Measurements from ENCODE around the gene CYSLTR2.

The CYSLTR2 gene

GRCh38 chr13:48643159-48643558 lies 10.6 kb upstream of the CYSLTR2 start:
- Histone ChIP-seq H3K27ac (ENCODE audit: insufficient read depth, low read depth, low read length, poor library complexity, severe bottlenecking) (no peak overlapping the region), H3K4me3 (ENCODE audit: insufficient read depth, low read depth, low read length) (no peak overlapping the region), H3K4me1 (ENCODE audit: control insufficient read depth, insufficient read depth, low read length) (no peaks in the 10 kb centered on the region), H3K27me3 (ENCODE audit: control insufficient read depth, insufficient read depth, low read length, poor library complexity, severe bottlenecking) (no peaks in the 10 kb centered on the region), H3K9me3 (ENCODE audit: control insufficient read depth, low read length) (no peaks in the 10 kb centered on the region), H3K36me3 (ENCODE audit: control insufficient read depth, insufficient read depth, low read length) (no peaks in the 10 kb centered on the region)
- WGBS, 2 experiments: 100% methylated on average over 1 of the region's 1 CpG; no CpG with 5 or more reads in 1 of the 2 experiments

- no peaks in the 10 kb centered on the region for H3K9me3 ChIP-seq (ENCODE audit: control insufficient read depth, low read length)
- WGBS, 2 experiments: 90 to 93% methylated on average over 5 of the region's 5 CpGs
Measured at GRCh38 chr13:48644141-48644540, 9.6 kb upstream of the CYSLTR2 start.

GRCh38 chr13:48644951-48645350 lies 8.8 kb upstream of the CYSLTR2 start:
- Histone ChIP-seq H3K27me3 (ENCODE audit: control insufficient read depth, insufficient read depth, low read length, poor library complexity, severe bottlenecking) (no peaks in the 10 kb centered on the region), H3K9me3 (ENCODE audit: control insufficient read depth, low read length) (no peaks in the 10 kb centered on the region), H3K4me3 (ENCODE audit: insufficient read depth, low read depth, low read length) (no peak overlapping the region), H3K27ac (ENCODE audit: insufficient read depth, low read depth, low read length, poor library complexity, severe bottlenecking) (no peak overlapping the region), H3K4me1 (ENCODE audit: control insufficient read depth, insufficient read depth, low read length) (no peaks in the 10 kb centered on the region), H3K36me3 (ENCODE audit: control insufficient read depth, insufficient read depth, low read length) (no peaks in the 10 kb centered on the region)

More at GRCh38 chr13:48644141-48644540, 9.6 kb upstream of the CYSLTR2 start:
- Histone ChIP-seq H3K4me1 (ENCODE audit: control insufficient read depth, insufficient read depth, low read length) (no peaks in the 10 kb centered on the region), H3K4me3 (ENCODE audit: insufficient read depth, low read depth, low read length) (no peak overlapping the region), H3K27me3 (ENCODE audit: control insufficient read depth, insufficient read depth, low read length, poor library complexity, severe bottlenecking) (no peaks in the 10 kb centered on the region), H3K27ac (ENCODE audit: insufficient read depth, low read depth, low read length, poor library complexity, severe bottlenecking) (no peak overlapping the region), H3K36me3 (ENCODE audit: control insufficient read depth, insufficient read depth, low read length) (no peaks in the 10 kb centered on the region)

DNA sequence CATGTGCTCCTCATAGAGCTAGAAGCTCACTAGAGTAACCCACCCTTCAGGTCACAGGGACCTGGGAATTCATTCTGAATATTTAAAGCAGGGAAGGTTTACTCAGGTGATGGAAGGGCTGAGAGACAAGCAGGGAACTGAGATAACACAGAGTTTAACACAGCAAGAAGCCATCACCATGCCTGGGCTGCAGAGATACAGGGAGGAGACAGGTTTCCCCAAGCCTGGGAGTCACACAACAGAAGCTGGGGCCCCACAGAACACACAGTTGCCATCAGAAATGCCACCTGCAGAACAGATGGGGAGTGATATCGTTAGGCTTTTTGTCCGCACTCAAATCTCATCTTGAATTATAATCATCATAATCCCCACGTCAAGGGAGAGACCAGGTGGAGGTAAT lies 7.9 kb upstream of the CYSLTR2 start:
- Histone ChIP-seq H3K4me1 (ENCODE audit: control insufficient read depth, insufficient read depth, low read length) (no peaks in the 10 kb centered on the region), H3K27ac (ENCODE audit: insufficient read depth, low read depth, low read length, poor library complexity, severe bottlenecking) (no peak overlapping the region), H3K36me3 (ENCODE audit: control insufficient read depth, insufficient read depth, low read length) (no peaks in the 10 kb centered on the region), H3K4me3 (ENCODE audit: insufficient read depth, low read depth, low read length) (no peak overlapping the region), H3K9me3 (ENCODE audit: control insufficient read depth, low read length) (no peaks in the 10 kb centered on the region), H3K27me3 (ENCODE audit: control insufficient read depth, insufficient read depth, low read length, poor library complexity, severe bottlenecking) (no peaks in the 10 kb centered on the region)
- WGBS, 2 experiments: 94 to 100% methylated on average over 2 of the region's 3 CpGs

DNA sequence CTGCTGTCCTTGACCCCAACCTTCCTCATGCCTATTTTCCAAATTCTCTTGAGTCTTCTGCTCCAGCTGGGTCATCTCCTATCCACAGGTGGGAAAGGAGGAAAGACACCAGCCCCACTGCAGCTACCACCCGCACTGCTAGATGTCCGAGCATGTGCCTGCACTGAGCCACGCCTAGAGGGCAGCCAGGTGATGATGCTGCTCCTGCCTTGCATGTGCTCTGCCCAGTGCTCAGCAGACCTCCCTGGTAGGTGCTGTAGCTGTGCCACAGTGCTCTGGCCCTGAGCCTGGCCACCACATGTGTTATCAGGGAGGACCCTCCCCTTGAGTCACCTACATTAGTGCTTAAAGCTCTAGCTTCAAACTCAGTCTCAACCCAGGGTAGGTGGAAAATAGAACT lies 6.9 kb upstream of the CYSLTR2 start:
- 93 to 94% methylated on average over 3 of the region's 3 CpGs for WGBS, 2 experiments
- no peaks in the 10 kb centered on the region for H3K36me3 ChIP-seq (ENCODE audit: control insufficient read depth, insufficient read depth, low read length)
- no peaks in the 10 kb centered on the region for H3K4me1 ChIP-seq (ENCODE audit: control insufficient read depth, insufficient read depth, low read length)
- no peak overlapping the region for H3K4me3 ChIP-seq (ENCODE audit: insufficient read depth, low read depth, low read length)
- no peaks in the 10 kb centered on the region for H3K27me3 ChIP-seq (ENCODE audit: control insufficient read depth, insufficient read depth, low read length, poor library complexity, severe bottlenecking)
- no peaks in the 10 kb centered on the region for H3K9me3 ChIP-seq (ENCODE audit: control insufficient read depth, low read length)
- H3K27ac ChIP-seq (ENCODE audit: insufficient read depth, low read depth, low read length, poor library complexity, severe bottlenecking): no peak overlapping the region

DNA sequence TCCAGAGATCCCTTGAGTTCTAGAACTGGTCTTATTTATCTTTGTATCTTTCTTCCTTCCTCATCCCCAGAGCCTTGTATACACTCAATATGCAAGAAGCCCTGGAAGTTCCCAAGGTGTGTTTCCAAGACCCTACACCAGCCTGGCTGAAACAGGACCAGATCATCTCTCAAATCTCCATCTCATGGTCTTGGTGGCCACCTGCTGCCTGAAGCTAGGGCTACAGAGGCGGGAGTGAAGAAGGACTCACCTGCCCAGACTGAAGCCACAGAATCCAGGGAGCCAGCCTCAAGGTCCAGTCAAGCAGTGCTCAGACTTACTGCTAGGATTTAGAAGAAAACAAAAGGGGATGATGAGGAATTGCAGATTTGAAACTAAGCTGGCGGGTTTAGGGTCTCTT lies 6.1 kb upstream of the CYSLTR2 start:
- 92% methylated on average over 2 of the region's 2 CpGs for WGBS, 2 experiments
- Histone ChIP-seq H3K4me3 (ENCODE audit: insufficient read depth, low read depth, low read length) (no peak overlapping the region), H3K27ac (ENCODE audit: insufficient read depth, low read depth, low read length, poor library complexity, severe bottlenecking) (no peak overlapping the region), H3K9me3 (ENCODE audit: control insufficient read depth, low read length) (no peaks in the 10 kb centered on the region), H3K27me3 (ENCODE audit: control insufficient read depth, insufficient read depth, low read length, poor library complexity, severe bottlenecking) (no peaks in the 10 kb centered on the region), H3K36me3 (ENCODE audit: control insufficient read depth, insufficient read depth, low read length) (no peaks in the 10 kb centered on the region), H3K4me1 (ENCODE audit: control insufficient read depth, insufficient read depth, low read length) (no peaks in the 10 kb centered on the region)

GRCh38 chr13:48648446-48648845 lies 5.3 kb upstream of the CYSLTR2 start:
- Histone ChIP-seq H3K27me3 (ENCODE audit: control insufficient read depth, insufficient read depth, low read length, poor library complexity, severe bottlenecking) (no peaks in the 10 kb centered on the region), H3K4me3 (ENCODE audit: insufficient read depth, low read depth, low read length) (no peak overlapping the region), H3K36me3 (ENCODE audit: control insufficient read depth, insufficient read depth, low read length) (no peaks in the 10 kb centered on the region), H3K9me3 (ENCODE audit: control insufficient read depth, low read length) (no peaks in the 10 kb centered on the region), H3K4me1 (ENCODE audit: control insufficient read depth, insufficient read depth, low read length) (no peaks in the 10 kb centered on the region), H3K27ac (ENCODE audit: insufficient read depth, low read depth, low read length, poor library complexity, severe bottlenecking) (no peak overlapping the region)
- 88 to 95% methylated on average over 2 of the region's 2 CpGs for WGBS, 2 experiments

- Histone ChIP-seq H3K27me3 (ENCODE audit: control insufficient read depth, insufficient read depth, low read length, poor library complexity, severe bottlenecking) (no peaks in the 10 kb centered on the region), H3K4me1 (ENCODE audit: control insufficient read depth, insufficient read depth, low read length) (no peaks in the 10 kb centered on the region), H3K9me3 (ENCODE audit: control insufficient read depth, low read length) (no peaks in the 10 kb centered on the region), H3K36me3 (ENCODE audit: control insufficient read depth, insufficient read depth, low read length) (no peaks in the 10 kb centered on the region), H3K4me3 (ENCODE audit: insufficient read depth, low read depth, low read length) (no peak overlapping the region), H3K27ac (ENCODE audit: insufficient read depth, low read depth, low read length, poor library complexity, severe bottlenecking) (no peak overlapping the region)
- WGBS, 2 experiments: 85 to 88% methylated on average over 3 of the region's 3 CpGs
Measured at GRCh38 chr13:48652851-48653471, 768 bp upstream of the CYSLTR2 start.

GRCh38 chr13:48654511-48654910 lies 782 bp downstream of the CYSLTR2 start:
- Histone ChIP-seq H3K36me3 (ENCODE audit: control insufficient read depth, insufficient read depth, low read length) (no peaks in the 10 kb centered on the region), H3K27me3 (ENCODE audit: control insufficient read depth, insufficient read depth, low read length, poor library complexity, severe bottlenecking) (no peaks in the 10 kb centered on the region), H3K4me3 (ENCODE audit: insufficient read depth, low read depth, low read length) (no peak overlapping the region), H3K27ac (ENCODE audit: insufficient read depth, low read depth, low read length, poor library complexity, severe bottlenecking) (no peak overlapping the region), H3K4me1 (ENCODE audit: control insufficient read depth, insufficient read depth, low read length) (no peaks in the 10 kb centered on the region), H3K9me3 (ENCODE audit: control insufficient read depth, low read length) (no peaks in the 10 kb centered on the region)
- WGBS, 2 experiments: 79 to 100% methylated on average over 1 of the region's 1 CpG

GRCh38 chr13:48655291-48655690 lies 1.6 kb downstream of the CYSLTR2 start:
- H3K4me3 ChIP-seq (ENCODE audit: insufficient read depth, low read depth, low read length): no peak overlapping the region
- WGBS, 2 experiments: 96 to 97% methylated on average over 4 of the region's 4 CpGs
- H3K27me3 ChIP-seq (ENCODE audit: control insufficient read depth, insufficient read depth, low read length, poor library complexity, severe bottlenecking): no peaks in the 10 kb centered on the region
- H3K4me1 ChIP-seq (ENCODE audit: control insufficient read depth, insufficient read depth, low read length): no peaks in the 10 kb centered on the region
- H3K9me3 ChIP-seq (ENCODE audit: control insufficient read depth, low read length): no peaks in the 10 kb centered on the region
- no peaks in the 10 kb centered on the region for H3K36me3 ChIP-seq (ENCODE audit: control insufficient read depth, insufficient read depth, low read length)
- no peak overlapping the region for H3K27ac ChIP-seq (ENCODE audit: insufficient read depth, low read depth, low read length, poor library complexity, severe bottlenecking)

GRCh38 chr13:48656608-48657007 lies 2.9 kb downstream of the CYSLTR2 start:
- no peaks in the 10 kb centered on the region for H3K9me3 ChIP-seq (ENCODE audit: control insufficient read depth, low read length)
- WGBS, 2 experiments: 93 to 96% methylated on average over 3 of the region's 3 CpGs
- no peaks in the 10 kb centered on the region for H3K4me1 ChIP-seq (ENCODE audit: control insufficient read depth, insufficient read depth, low read length)
- H3K36me3 ChIP-seq (ENCODE audit: control insufficient read depth, insufficient read depth, low read length): no peaks in the 10 kb centered on the region
- no peak overlapping the region for H3K4me3 ChIP-seq (ENCODE audit: insufficient read depth, low read depth, low read length)
- no peak overlapping the region for H3K27ac ChIP-seq (ENCODE audit: insufficient read depth, low read depth, low read length, poor library complexity, severe bottlenecking)
- no peaks in the 10 kb centered on the region for H3K27me3 ChIP-seq (ENCODE audit: control insufficient read depth, insufficient read depth, low read length, poor library complexity, severe bottlenecking)

Data from ectodermal cell (in vitro differentiated cells).